Suprapubic skin (tissue), 4 donors: Measurements from ENCODE around the gene RGS7. TPM values are rescaled to one million over a fixed set of nuclear protein-coding genes. Genes with fewer than 3 reads are reported as not detected.

Source experiments
- DNase-seq, 2 donors: peaks; one replicate each; pipeline ENCODE4 v3.0.0-alpha.2; 2019; ENCODE audit warnings: low spot score in 2 of 2
- H3K27ac ChIP-seq: fragments of 200-600 bp; sonication (generic); one replicate; pipeline ENCODE4 v1.5.1; 2019
- H3K27me3 ChIP-seq: fragments of 200-600 bp; sonication (generic); one replicate; pipeline ENCODE4 v1.5.1; 2019
- H3K36me3 ChIP-seq: fragments of 200-600 bp; sonication (generic); one replicate; pipeline ENCODE4 v1.5.1; 2019
- H3K4me1 ChIP-seq: fragments of 200-600 bp; sonication (generic); one replicate; pipeline ENCODE4 v1.5.1; 2019
- H3K4me3 ChIP-seq: fragments of 200-600 bp; sonication (generic); one replicate; pipeline ENCODE4 v1.5.1; 2019; ENCODE audit warnings: mild to moderate bottlenecking
- H3K9me3 ChIP-seq: fragments of 200-600 bp; sonication (generic); one replicate; pipeline ENCODE4 v1.5.1; 2019
- CTCF ChIP-seq, 2 donors: fragments of 200-600 bp in 1 of 2; fragments of 450-650 bp in 1 of 2; sonication (generic) in 1 of 2; IDR thresholded peaks; one replicate each; pipeline ENCODE4 v1.5.1; 2016 to 2019; ENCODE audit warnings: antibody characterized with exemption in 2 of 2, mild to moderate bottlenecking in 1 of 2, moderate library complexity in 1 of 2
- EP300 ChIP-seq: sonication (generic); formaldehyde crosslinking; IDR thresholded peaks from one replicate; pipeline ENCODE4 v1.6.1; 2017; ENCODE audit warnings: antibody characterized with exemption
- POLR2A ChIP-seq, 2 donors: fragments of 450-650 bp; IDR thresholded peaks; one replicate each; pipeline ENCODE4 v1.6.1; 2017; ENCODE audit warnings: antibody characterized with exemption in 2 of 2, mild to moderate bottlenecking in 2 of 2, moderate library complexity in 2 of 2
- POLR2AphosphoS5 ChIP-seq, 3 donors: sonication (generic); formaldehyde crosslinking; IDR thresholded peaks; one replicate each; pipeline ENCODE4 v1.6.1; 2017; ENCODE audit warnings: antibody characterized with exemption in 3 of 3
- WGBS: methylation state at CpG from one replicate; pipeline ENCODE4 v1.1.5; 2018; 5-methylcytosine and 5-hydroxymethylcytosine counted together
- total RNA-seq, 4 donors: library from RNA; depleted of rRNA; stranded (reverse); fragments of >200 nt; gene quantifications; one replicate each; pipeline ENCODE4 v1.1.0, GENCODE V29; 2016

RGS7 gene
- total RNA-seq, 4 donors from 2014 or later, result not detected

DNA sequence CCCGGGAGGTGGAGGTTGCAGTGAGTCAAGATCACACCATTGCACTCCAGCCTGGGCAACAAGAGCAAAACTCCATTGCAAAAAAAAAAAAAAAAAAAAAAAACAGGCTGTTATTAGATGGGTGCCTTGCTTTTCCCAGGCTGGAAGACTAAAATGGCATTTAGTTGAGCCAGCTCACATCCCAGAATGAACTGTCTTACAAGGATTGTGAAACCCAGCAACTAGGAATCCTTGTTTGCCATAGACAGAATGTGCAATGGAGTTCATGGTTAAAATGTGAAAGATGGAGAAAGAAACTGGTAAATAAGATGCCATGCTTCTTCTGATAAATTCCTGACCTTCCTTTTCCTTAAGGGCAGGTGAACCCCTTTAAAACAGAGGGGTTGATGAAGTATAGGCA, 529.2 kb downstream of the RGS7 start:
- Histone ChIP-seq H3K27me3 (no peaks in the 10 kb centered on the region), H3K36me3 (no peaks in the 10 kb centered on the region), H3K27ac (no peak overlapping the region), H3K4me3 (no peak overlapping the region), H3K9me3 (no peaks in the 10 kb centered on the region), H3K4me1 (no peaks in the 10 kb centered on the region)
- DNase-seq, result no peak
- WGBS, result 93% methylated on average over 1 of the region's 1 CpG
- TF ChIP-seq POLR2A (IDR thresholded peaks at IDR 0.05) (no peak), POLR2AphosphoS5 (IDR thresholded peaks at IDR 0.05) (no peak), EP300 (no peak), CTCF (IDR thresholded peaks at IDR 0.05) (no peak)

GRCh38 chr1:240824238-240824637, 532.8 kb downstream of the RGS7 start:
- Histone ChIP-seq H3K36me3 (no peaks in the 10 kb centered on the region), H3K4me1 (no peaks in the 10 kb centered on the region), H3K9me3 (no peaks in the 10 kb centered on the region), H3K4me3 (no peak overlapping the region), H3K27ac (no peak overlapping the region), H3K27me3 (no peaks in the 10 kb centered on the region)
- DNase-seq, result no peak
- WGBS, result 70% methylated on average over 9 of the region's 9 CpGs
- no peak for TF ChIP-seq POLR2A (IDR thresholded peaks at IDR 0.05)
- TF ChIP-seq EP300, result no peak
- TF ChIP-seq POLR2AphosphoS5 (IDR thresholded peaks at IDR 0.05), result no peak
- TF ChIP-seq CTCF (IDR thresholded peaks at IDR 0.05), result no peak

DNA sequence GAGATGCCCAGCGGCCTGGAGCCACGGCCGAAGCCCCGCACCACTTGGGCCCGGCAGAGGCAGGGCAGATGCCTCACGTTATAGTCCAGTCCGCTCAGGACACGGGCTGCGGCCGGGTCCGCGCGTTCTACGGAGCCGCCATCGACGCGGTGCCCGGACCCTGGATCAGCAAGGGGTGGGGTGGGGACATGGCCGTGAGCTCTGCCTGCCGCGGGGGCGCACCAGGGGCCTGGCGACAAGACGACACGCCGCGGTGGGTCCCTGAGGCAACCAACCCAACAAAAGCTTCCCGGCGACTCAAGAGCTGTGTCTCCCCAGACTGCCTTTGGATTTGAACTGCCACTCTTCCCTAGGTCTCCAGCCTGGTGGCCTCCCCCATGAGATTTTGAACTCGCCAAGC, 533.6 kb downstream of the RGS7 start:
- Histone ChIP-seq H3K9me3 (no peaks in the 10 kb centered on the region), H3K36me3 (no peaks in the 10 kb centered on the region), H3K4me3 (no peak overlapping the region), H3K4me1 (no peaks in the 10 kb centered on the region), H3K27ac (no peak overlapping the region), H3K27me3 (no peaks in the 10 kb centered on the region)
- DNase-seq, result no peak
- 96% methylated on average over 21 of the region's 31 CpGs for WGBS
- TF ChIP-seq POLR2A (IDR thresholded peaks at IDR 0.05) (no peak), POLR2AphosphoS5 (IDR thresholded peaks at IDR 0.05) (no peak), EP300 (no peak), CTCF (IDR thresholded peaks at IDR 0.05) (no peak)

- TF ChIP-seq EP300 (no peak), POLR2A (IDR thresholded peaks at IDR 0.05) (no peak), POLR2AphosphoS5 (IDR thresholded peaks at IDR 0.05) (no peak), CTCF (IDR thresholded peaks at IDR 0.05) (no peak)
- no peaks in the 10 kb centered on the region for H3K9me3 ChIP-seq
- H3K4me1 ChIP-seq, result no peaks in the 10 kb centered on the region
- H3K4me3 ChIP-seq, result no peak overlapping the region
- no peak overlapping the region for H3K27ac ChIP-seq
- no peak for DNase-seq
- H3K27me3 ChIP-seq, result no peaks in the 10 kb centered on the region
- 96% methylated on average over 2 of the region's 2 CpGs for WGBS
- no peaks in the 10 kb centered on the region for H3K36me3 ChIP-seq
These were observed 535.1 kb downstream of the RGS7 start for GRCh38 chr1:240821925-240822324.

- WGBS, result 57% methylated on average over 3 of the region's 3 CpGs
- Histone ChIP-seq H3K9me3 (no peaks in the 10 kb centered on the region), H3K27ac (no peak overlapping the region), H3K4me3 (no peak overlapping the region), H3K27me3 (no peaks in the 10 kb centered on the region), H3K36me3 (no peaks in the 10 kb centered on the region), H3K4me1 (no peaks in the 10 kb centered on the region)
- TF ChIP-seq EP300 (no peak), POLR2AphosphoS5 (IDR thresholded peaks at IDR 0.05) (no peak), CTCF (IDR thresholded peaks at IDR 0.05) (no peak)
- DNase-seq, result no peak
These were observed 536.2 kb downstream of the RGS7 start for GRCh38 chr1:240820816-240821215.
